ENCODE data around the gene SORCS2.

SORCS2 gene

GRCh38 chr4:7336067-7336569, 143.8 kb downstream of the SORCS2 start:
- CTCF ChIA-PET = interaction anchor here (0.6 to 6.1 kb wide), 18 partner anchors 9 to 407 kb away, joined by 3 to 49 read pairs (median 4); partner anchors contain the start of gene SORCS2
- POLR2A ChIA-PET = interaction anchor here (0.5 kb wide), 1 partner anchor 144 kb away, joined by 3 read pairs; no protein-coding TSS in a partner anchor
- no peak for TF ChIP-seq CTCF (IDR thresholded peaks at IDR 0.05; ENCODE audit: insufficient read depth, low read length, missing control alignments)
- no peak overlapping the region for H3K4me3 ChIP-seq (ENCODE audit: low read depth, low read length)
- no peak for DNase-seq (ENCODE audit: low read depth, low spot score)

GRCh38 chr4:7336732-7337131, 144.4 kb downstream of the SORCS2 start:
- ChIA-PET POLR2A (no interaction called here), CTCF (interaction anchor here (1.6 to 6.1 kb wide), 7 partner anchors 8 to 148 kb away, joined by 5 to 49 read pairs (median 8); partner anchors contain the start of gene SORCS2)
- no peak for DNase-seq (ENCODE audit: low read depth, low spot score)
- H3K4me3 ChIP-seq (ENCODE audit: low read depth, low read length) = no peak overlapping the region
- no peak for TF ChIP-seq CTCF (IDR thresholded peaks at IDR 0.05; ENCODE audit: insufficient read depth, low read length, missing control alignments)

- no peak for DNase-seq (ENCODE audit: low read depth, low spot score)
- H3K4me3 ChIP-seq (ENCODE audit: low read depth, low read length) = no peak overlapping the region
- no peak for TF ChIP-seq CTCF (IDR thresholded peaks at IDR 0.05; ENCODE audit: insufficient read depth, low read length, missing control alignments)
- ChIA-PET CTCF (interaction anchor here (1.0 to 5.2 kb wide), 6 partner anchors 9 to 149 kb away, joined by 3 to 23 read pairs (median 5); partner anchors contain the start of gene SORCS2), POLR2A (no interaction called here)
Observed at GRCh38 chr4:7337196-7338058, 145.1 kb downstream of the SORCS2 start.

- TF ChIP-seq CTCF (IDR thresholded peaks at IDR 0.05; ENCODE audit: insufficient read depth, low read length, missing control alignments) = no peak
- CTCF ChIA-PET = interaction anchor here (1.0 to 5.2 kb wide), 4 partner anchors 8 to 150 kb away, joined by 3 to 23 read pairs (median 4); partner anchors contain the start of gene SORCS2
- POLR2A ChIA-PET = no interaction called here
Observed at GRCh38 chr4:7338059-7338452, 145.7 kb downstream of the SORCS2 start.

GRCh38 chr4:7338876-7339623, 146.7 kb downstream of the SORCS2 start:
- ChIA-PET CTCF (no interaction called here), POLR2A (interaction anchor here (0.5 to 1.0 kb wide), 2 partner anchors 23 to 292 kb away, joined by 3 read pairs; no protein-coding TSS in a partner anchor)
- TF ChIP-seq CTCF (IDR thresholded peaks at IDR 0.05; ENCODE audit: insufficient read depth, low read length, missing control alignments) = no peak
- no peak for DNase-seq (ENCODE audit: low read depth, low spot score)
- H3K4me3 ChIP-seq (ENCODE audit: low read depth, low read length) = no peak overlapping the region

More at GRCh38 chr4:7338059-7338452, 145.7 kb downstream of the SORCS2 start:
- no peak overlapping the region for H3K4me3 ChIP-seq (ENCODE audit: low read depth, low read length)
- DNase-seq (ENCODE audit: low read depth, low spot score) = no peak
